ENCODE measurements around the gene DHX35. TPM values are rescaled to one million over a fixed set of nuclear protein-coding genes. Genes with fewer than 3 reads are reported as not detected.

DHX35 gene
- total and polyA plus RNA-seq, 2 of the 13 experiments (the other 11 are each of a cell fraction or from before 2014, with no cell fraction given) = 25.8 to 28.7 TPM

DNA sequence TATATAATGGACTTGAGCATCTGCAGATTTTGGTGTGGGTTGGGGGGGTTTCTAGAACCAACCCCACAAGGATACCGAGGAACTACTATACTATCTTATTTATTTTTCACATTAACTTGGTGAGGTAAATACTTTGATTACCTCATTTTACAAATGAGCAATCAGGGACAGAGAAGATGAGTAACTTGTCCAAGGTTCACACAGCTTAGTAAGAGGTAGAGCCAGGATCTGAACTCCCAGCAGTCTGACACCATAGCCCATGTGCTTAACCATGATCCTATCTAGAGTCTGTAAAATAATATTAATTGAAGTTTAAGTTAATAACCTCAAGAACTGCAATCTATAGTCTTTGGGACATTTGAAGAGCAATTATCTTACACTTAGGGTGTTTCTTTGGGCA, 28.6 kb downstream of the DHX35 start:
- 90% methylated on average over 1 of the region's 1 CpG for WGBS (ENCODE audit: low lambda C conversion rate)
- ChIA-PET POLR2A (interaction anchor here (1.4 kb wide), 1 partner anchor 29 kb away, joined by 3 read pairs; the partner anchor contains the start of gene DHX35), CTCF (ENCODE audit: low intra/inter-chr PET ratio, low total read pairs) (no interaction called here)
- Histone ChIP-seq H3K9ac (ENCODE audit: insufficient read depth, low read depth, low read length) (no peak overlapping the region), H3K9me3 (ENCODE audit: low read length) (no peaks in the 10 kb centered on the region), H3K4me1 (ENCODE audit: insufficient read depth, low read length) (peaks cover 38% of the 10 kb centered on the region), H3K27me3 (ENCODE audit: control insufficient read depth in 1 of 2, insufficient read depth in 2 of 2, low read length in 2 of 2) (no peaks in the 10 kb centered on the region), H3K27ac (ENCODE audit: extremely low read length, insufficient read depth, low read length) (no peak overlapping the region), H2AFZ (ENCODE audit: low read length) (no peak overlapping the region), H3K4me2 (ENCODE audit: low read depth, low read length) (no peak overlapping the region), H4K20me1 (ENCODE audit: insufficient read depth, low read length) (no peaks in the 10 kb centered on the region), H3K4me3 (replicated peaks in 1 of 3; ENCODE audit: insufficient read depth in 1 of 3, low read depth in 2 of 3, low read length in 3 of 3) (no peak overlapping the region), H3K36me3 (replicated peaks in 1 of 2; ENCODE audit: control insufficient read depth in 1 of 2, insufficient read depth in 2 of 2, low read length in 2 of 2) (peaks cover 9 to 54% of the 10 kb centered on the region in 2 experiments; a peak in 4 of 5 replicates), H3K79me2 (ENCODE audit: insufficient read depth, low read length) (no peaks in the 10 kb centered on the region)
- no TSS peak for BruUV-seq (replicated peaks)
- no peak for FAIRE-seq
- in situ Hi-C loops (cut with HindIII; ENCODE audit: extremely low pct_ligation_motif_present, low pct_unique_long_range_greater_than_20kb) (no loop called here), intact Hi-C loops (cut with micrococcal nuclease; ENCODE audit: unreplicated experiment) (no loop called here)
- no peak for ATAC-seq
- DNase-seq (ENCODE audit: low spot score) = no peak
- TF ChIP-seq GATAD2A (CRISPR knock-in tag; IDR thresholded peaks at IDR 0.05) (no peak), ZNF343 (CRISPR knock-in tag; IDR thresholded peaks at IDR 0.05) (no peak), MATR3 (CRISPR knock-in tag; IDR thresholded peaks at IDR 0.05) (no peak), RNF2 (conservative IDR thresholded peaks at IDR 0.05; ENCODE audit: low read depth) (no peak), ZC3H13 (CRISPR knock-in tag; IDR thresholded peaks at IDR 0.05) (no peak), MTA3 (CRISPR knock-in tag; IDR thresholded peaks at IDR 0.05) (no peak)
- TF ChIP-seq, protein P1, sequence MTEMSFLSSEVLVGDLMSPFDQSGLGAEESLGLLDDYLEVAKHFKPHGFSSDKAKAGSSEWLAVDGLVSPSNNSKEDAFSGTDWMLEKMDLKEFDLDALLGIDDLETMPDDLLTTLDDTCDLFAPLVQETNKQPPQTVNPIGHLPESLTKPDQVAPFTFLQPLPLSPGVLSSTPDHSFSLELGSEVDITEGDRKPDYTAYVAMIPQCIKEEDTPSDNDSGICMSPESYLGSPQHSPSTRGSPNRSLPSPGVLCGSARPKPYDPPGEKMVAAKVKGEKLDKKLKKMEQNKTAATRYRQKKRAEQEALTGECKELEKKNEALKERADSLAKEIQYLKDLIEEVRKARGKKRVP (CRISPR knock-in tag; IDR thresholded peaks at IDR 0.05) = no peak
- TF ChIP-seq, protein P2, sequence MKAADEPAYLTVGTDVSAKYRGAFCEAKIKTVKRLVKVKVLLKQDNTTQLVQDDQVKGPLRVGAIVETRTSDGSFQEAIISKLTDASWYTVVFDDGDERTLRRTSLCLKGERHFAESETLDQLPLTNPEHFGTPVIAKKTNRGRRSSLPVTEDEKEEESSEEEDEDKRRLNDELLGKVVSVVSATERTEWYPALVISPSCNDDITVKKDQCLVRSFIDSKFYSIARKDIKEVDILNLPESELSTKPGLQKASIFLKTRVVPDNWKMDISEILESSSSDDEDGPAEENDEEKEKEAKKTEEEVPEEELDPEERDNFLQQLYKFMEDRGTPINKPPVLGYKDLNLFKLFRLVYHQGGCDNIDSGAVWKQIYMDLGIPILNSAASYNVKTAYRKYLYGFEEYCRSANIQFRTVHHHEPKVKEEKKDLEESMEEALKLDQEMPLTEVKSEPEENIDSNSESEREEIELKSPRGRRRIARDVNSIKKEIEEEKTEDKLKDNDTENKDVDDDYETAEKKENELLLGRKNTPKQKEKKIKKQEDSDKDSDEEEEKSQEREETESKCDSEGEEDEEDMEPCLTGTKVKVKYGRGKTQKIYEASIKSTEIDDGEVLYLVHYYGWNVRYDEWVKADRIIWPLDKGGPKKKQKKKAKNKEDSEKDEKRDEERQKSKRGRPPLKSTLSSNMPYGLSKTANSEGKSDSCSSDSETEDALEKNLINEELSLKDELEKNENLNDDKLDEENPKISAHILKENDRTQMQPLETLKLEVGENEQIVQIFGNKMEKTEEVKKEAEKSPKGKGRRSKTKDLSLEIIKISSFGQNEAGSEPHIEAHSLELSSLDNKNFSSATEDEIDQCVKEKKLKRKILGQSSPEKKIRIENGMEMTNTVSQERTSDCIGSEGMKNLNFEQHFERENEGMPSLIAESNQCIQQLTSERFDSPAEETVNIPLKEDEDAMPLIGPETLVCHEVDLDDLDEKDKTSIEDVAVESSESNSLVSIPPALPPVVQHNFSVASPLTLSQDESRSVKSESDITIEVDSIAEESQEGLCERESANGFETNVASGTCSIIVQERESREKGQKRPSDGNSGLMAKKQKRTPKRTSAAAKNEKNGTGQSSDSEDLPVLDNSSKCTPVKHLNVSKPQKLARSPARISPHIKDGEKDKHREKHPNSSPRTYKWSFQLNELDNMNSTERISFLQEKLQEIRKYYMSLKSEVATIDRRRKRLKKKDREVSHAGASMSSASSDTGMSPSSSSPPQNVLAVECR (CRISPR knock-in tag; IDR thresholded peaks at IDR 0.05; ENCODE audit: borderline replicate concordance) = no peak
- TF ChIP-seq, protein P3, sequence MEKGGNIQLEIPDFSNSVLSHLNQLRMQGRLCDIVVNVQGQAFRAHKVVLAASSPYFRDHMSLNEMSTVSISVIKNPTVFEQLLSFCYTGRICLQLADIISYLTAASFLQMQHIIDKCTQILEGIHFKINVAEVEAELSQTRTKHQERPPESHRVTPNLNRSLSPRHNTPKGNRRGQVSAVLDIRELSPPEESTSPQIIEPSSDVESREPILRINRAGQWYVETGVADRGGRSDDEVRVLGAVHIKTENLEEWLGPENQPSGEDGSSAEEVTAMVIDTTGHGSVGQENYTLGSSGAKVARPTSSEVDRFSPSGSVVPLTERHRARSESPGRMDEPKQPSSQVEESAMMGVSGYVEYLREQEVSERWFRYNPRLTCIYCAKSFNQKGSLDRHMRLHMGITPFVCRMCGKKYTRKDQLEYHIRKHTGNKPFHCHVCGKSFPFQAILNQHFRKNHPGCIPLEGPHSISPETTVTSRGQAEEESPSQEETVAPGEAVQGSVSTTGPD (CRISPR knock-in tag; IDR thresholded peaks at IDR 0.05) = no peak

All from HepG2 (cell line).